ENCODE results near the gene NEIL1.

Gene NEIL1

GRCh38 chr15:75356006-75356405 is 9.2 kb downstream of the NEIL1 start:
- TF ChIP-seq, protein P1, sequence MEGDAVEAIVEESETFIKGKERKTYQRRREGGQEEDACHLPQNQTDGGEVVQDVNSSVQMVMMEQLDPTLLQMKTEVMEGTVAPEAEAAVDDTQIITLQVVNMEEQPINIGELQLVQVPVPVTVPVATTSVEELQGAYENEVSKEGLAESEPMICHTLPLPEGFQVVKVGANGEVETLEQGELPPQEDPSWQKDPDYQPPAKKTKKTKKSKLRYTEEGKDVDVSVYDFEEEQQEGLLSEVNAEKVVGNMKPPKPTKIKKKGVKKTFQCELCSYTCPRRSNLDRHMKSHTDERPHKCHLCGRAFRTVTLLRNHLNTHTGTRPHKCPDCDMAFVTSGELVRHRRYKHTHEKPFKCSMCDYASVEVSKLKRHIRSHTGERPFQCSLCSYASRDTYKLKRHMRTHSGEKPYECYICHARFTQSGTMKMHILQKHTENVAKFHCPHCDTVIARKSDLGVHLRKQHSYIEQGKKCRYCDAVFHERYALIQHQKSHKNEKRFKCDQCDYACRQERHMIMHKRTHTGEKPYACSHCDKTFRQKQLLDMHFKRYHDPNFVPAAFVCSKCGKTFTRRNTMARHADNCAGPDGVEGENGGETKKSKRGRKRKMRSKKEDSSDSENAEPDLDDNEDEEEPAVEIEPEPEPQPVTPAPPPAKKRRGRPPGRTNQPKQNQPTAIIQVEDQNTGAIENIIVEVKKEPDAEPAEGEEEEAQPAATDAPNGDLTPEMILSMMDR (IDR thresholded peaks at IDR 0.05), result no peak

DNA sequence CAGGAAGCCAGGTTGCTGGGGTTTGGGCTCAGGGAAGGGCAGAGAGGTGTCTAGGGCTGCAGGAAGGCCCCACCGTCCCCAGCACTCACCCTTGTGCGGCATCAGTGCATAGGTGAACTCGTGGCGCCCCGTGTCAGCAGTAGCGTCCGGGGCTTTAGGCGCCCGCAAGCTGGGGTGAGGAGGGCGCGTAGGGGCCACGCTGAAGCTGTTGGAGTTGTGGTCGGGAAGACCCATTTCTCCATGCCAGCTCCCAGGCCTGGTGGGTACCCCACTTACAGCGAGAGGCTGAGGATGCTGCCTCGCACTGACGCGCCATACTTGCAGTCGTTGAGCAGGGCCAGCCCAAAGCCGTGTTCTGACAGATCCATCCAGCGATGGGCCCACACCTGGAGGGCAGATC is 9.7 kb downstream of the NEIL1 start:
- TF ChIP-seq, protein P1 (IDR thresholded peaks at IDR 0.05), result no peak

DNA sequence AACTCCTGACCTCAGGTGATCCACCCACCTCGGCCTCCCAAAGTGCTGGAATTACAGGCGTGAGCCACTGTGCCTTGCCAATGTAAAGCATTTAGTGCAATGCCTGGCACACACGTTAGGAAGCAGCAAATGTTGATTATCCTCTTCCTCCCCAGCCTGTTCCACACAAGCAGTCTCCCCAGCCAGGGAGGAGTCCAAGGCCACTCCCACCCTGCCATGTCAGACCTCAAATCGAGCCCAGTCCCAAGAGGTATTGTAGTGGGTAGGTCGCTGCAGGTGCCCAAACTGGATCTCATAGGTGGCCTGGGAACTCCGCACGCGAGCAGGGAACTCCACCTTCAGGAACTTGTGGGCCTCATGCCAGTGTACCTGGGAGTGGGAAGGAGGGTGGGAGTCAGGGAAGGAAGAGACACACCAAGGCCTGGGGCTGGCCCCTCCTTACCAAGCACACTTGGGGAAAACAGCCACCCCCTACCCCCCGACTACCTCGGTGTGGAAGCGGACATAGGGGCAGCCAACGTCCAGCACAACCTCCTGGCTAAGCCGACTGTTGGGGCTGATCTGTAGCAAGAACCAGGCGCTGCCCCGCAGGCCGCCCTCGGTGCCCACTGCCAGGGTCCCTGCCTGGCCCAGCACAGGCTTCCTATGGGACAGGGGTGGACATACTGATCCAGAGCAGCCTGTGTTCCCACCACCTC is 11.3 kb downstream of the NEIL1 start:
- TF ChIP-seq, protein P1 (IDR thresholded peaks at IDR 0.05), result no peak

GRCh38 chr15:75358771-75359536 is 12.1 kb downstream of the NEIL1 start:
- TF ChIP-seq, protein P1 (IDR thresholded peaks at IDR 0.05), result no peak

GRCh38 chr15:75359537-75360250 is 12.9 kb downstream of the NEIL1 start:
- TF ChIP-seq, protein P1 (IDR thresholded peaks at IDR 0.05), result no peak

GRCh38 chr15:75360391-75360790 is 13.6 kb downstream of the NEIL1 start:
- TF ChIP-seq, protein P1 (IDR thresholded peaks at IDR 0.05), result no peak

DNA sequence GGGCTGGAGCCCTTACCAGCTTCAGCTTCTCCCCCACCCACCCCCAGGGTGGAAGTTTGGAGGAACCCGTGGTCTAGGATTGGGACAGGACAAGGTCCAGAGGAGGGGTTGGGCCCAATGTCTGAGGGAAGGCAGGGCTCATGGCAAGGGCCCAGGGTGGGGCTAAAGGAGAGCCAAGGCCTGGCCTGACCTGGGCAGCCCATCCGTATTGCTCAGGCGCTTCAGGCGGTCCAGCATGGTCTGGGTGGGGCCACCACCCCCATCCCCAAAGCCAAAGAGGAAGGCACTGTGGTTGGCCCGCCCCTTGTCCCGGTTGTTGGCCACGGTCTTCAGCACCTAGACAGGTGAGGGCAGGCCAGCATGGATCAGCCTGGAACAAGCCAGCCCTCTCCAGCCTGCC is 14.0 kb downstream of the NEIL1 start:
- TF ChIP-seq, protein P1 (IDR thresholded peaks at IDR 0.05), result no peak

Data from LNCAP (cell line).